ENCODE results near the gene ARMH2.
"Not testable (repeated sequence)": the region's sequence is repeated elsewhere in the genome, so short reads cannot be mapped to it uniquely, and the experiment has no call there.

The ARMH2 gene

GRCh38 chr6:24809728-24810127, 11.0 kb upstream of the ARMH2 start:
- no peak for DNase-seq

GRCh38 chr6:24807584-24807983, 8.9 kb upstream of the ARMH2 start:
- no peak for DNase-seq

GRCh38 chr6:24802271-24803059, 3.7 kb upstream of the ARMH2 start:
- DNase-seq: no peak

DNA sequence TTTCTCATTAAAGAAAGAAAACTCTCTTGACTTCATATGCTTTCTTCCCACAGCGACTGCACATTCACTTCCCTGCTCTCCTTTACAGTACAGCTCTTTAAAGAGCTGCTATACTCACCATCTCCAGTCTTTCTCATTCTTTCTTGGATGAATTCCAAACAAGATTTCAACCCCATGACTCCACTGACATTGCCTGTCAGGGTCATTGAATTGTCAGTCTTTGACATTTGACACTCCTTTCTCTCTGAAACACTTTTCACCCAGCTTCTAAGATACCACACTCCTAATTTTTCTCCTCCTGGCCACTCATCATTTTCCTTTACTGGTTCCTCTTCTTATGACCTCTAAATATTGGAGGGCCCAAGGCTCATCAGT, 811 bp upstream of the ARMH2 start:
- no peak for DNase-seq

DNA sequence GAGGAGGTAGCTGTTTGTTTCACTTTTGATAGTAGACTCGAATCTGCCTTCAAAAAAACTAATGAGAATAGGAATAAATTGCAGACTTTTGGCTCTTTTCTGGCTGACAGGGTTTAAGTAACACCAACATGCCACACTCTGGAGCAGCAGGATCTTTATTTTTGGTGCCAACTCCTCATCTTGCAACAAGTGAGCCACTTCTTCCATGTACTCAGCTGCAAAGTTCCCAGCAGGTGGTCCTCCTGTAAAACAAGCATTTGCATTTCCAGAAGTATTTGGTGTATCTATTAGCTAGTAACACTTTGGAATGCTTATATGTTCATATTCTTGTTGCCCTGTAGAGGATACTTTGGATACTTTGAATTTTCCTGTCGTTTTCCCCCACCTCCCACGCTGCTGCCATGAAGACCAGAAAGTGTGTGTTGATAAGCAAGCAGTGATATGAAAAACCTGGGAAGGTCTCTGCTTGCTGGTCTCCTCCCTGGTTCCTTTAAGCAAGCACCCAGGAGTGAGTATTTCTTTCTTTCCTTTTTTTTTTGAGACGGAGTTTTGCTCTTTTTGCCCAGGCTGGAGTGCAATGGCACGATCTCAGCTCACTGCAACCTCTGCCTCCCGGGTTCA, 1.0 kb downstream of the ARMH2 start:
- no peak for DNase-seq

GRCh38 chr6:24796616-24797290, 2.0 kb downstream of the ARMH2 start:
- peak; percentile 59 for DNase-seq

DNA sequence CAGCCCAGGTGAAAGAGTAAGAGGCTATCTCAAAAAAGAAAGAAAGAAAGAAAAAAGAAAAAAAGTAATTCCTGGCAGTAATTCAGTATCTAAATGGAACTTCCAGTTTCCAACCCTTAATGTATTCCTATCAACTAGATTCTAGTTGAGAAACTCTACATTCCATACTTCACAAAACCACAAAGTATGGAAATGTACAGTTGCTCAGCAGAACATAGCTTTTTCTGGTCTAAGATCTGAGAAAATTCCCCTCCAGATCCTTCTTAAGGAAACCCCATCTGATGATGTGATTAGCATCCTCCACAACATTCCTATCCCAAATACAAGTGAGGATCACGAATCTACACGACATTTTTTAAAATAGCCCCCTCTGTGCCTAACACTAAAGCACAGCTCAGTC, 3.6 kb downstream of the ARMH2 start:
- DNase-seq: no peak

DNA sequence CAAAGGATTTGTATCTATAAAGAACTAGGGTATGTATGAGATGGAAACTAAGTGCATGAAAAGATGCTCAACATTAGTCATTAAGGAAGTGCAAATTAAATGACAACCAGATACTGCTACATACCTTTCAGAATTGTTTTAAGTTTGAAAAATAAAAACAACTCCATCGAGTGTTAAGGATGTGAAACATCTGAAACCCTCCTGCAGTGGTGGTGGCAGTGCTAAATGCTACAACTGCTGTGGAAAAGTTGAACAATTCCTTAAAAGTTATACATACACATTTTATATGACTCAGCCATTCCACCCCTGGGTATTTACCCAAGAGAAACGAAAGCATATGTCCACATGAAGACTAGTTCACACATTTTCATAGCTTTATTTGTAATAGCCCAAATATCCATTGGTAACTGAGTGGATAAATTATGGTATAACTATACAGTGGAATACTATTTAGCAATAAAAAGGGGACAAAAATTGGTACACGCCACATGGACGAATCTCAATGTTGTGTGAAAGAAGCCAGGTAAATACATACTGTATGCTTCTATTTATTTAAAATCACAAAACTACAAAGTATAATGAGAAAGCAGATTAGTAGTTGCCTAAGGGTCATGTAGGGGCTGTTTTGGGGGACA, 10.6 kb downstream of the ARMH2 start:
- DNase-seq: no peak

DNA sequence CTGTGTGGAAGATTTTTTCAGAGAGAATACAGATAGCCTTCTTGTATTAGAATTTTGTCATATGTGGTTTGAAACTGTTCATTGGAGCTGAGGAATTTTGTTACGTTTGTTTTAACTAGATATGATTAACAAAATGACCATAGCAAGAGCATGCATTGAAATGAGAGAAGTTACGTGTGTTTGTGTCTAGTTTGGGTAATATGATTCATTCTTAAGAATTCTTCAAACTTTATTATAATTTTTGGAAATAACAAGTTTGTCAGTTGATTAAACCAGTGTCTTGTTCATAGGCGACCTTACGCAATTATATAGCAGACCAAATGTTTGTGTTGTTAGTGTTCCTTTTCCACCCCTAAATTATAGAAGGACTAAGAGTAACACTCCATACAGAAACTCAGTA, 18.5 kb downstream of the ARMH2 start:
- no peak for DNase-seq

DNA sequence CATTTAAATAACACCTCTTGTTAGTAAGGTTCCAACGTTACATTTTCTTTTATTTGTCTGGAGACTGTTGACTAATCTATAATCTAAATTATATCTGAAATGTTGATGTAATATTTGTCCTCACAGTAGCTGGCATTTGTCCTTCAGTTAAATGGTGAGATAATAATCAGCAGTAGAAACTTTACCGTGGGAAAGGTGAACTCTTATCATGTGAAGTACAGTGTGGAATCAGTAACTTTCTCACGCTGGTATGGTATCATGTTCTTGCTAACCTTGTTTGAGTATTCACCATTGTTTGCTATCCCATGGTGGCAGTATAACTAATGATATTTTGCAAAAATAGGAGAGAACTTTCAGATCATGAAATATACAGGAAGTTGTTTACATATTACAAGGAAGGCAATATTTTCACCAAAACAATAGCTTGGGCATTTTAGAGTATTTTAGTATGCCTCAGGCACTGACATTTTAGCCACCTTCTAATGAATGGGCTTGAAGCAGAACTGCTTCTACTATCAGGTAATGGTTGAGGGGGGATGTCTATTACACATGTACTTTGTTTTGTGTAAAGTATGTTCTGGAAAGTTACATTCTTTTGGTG, 19.2 kb downstream of the ARMH2 start:
- no peak for DNase-seq

- DNase-seq: no peak
These were observed 19.8 kb downstream of the ARMH2 start for GRCh38 chr6:24778878-24779277.

- DNase-seq: no peak
These were observed 20.6 kb downstream of the ARMH2 start for GRCh38 chr6:24778121-24778520.

- DNase-seq: no peak
These were observed 21.5 kb downstream of the ARMH2 start for GRCh38 chr6:24777227-24777626.

GRCh38 chr6:24775520-24776058, 23.1 kb downstream of the ARMH2 start:
- peak; percentile 8 for DNase-seq

- peak; percentile 86 for DNase-seq
These were observed 23.8 kb downstream of the ARMH2 start, which contains the start of gene GMNN for GRCh38 chr6:24774696-24775519. Gene GMNN, plus strand, starts transcription at chr6:24774937. Its CDS starts 2,310 bp downstream, at chr6:24777247.

DNA sequence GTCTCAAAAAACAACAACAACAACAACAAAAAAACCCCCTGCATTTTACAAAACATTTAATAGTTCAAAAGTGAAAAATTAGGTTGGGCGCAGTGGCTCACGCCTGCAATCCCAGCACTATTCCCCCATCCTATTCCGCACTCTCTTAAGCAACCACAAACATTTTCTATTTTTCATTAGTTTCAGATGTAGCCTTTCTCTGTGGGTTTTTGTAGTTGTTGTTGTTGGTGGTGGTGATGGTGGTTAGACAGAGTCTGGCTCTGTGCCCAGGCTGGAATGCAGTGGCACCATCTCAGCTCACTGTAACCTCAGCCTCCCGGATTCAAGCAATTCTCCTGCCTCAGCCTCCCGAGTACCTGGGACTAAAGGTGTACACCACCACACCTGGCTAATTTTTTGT, 30.4 kb downstream of the ARMH2 start:
- DNase-seq: no peak

DNA sequence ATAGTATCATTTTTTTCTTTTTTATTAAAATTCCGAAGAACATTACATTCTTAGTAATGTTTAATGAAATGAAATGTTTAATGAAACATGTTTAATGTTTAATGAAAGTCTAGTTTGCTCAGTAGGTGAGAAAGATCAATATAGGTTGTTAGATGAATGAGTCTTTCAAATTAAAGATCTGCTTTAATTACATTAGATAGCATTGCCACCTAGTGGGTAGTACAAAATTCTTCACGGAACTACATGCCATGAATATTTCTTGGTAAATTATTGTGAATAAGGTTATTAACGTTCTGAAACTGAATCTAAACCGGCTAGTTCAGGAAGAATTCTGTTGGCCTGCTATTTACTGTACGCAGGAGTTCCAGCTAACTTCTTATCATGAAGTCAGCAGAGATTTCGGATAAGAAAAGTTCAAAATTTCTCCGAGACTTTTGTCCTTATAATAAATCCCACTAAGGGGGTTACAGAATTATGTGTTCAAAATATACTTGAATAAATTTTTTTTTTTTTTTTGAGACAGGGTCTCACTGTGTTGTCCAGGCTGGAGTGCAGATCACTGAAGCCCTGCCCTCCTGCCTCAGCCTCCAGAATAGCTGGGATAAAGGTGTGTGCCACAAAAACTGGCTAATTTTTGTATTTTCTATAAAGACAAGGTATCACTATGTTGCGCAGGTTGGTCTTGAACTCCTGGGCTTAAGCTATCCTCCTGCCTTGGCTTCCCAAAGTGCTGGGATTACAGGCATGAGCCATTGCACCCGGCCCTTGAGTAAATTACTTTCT, 31.8 kb downstream of the ARMH2 start:
- DNase-seq: no peak

GRCh38 chr6:24765968-24766367, 32.7 kb downstream of the ARMH2 start:
- not testable (repeated sequence) for DNase-seq

- not testable (repeated sequence) for DNase-seq
These were observed 33.6 kb downstream of the ARMH2 start for GRCh38 chr6:24764833-24765828.

DNA sequence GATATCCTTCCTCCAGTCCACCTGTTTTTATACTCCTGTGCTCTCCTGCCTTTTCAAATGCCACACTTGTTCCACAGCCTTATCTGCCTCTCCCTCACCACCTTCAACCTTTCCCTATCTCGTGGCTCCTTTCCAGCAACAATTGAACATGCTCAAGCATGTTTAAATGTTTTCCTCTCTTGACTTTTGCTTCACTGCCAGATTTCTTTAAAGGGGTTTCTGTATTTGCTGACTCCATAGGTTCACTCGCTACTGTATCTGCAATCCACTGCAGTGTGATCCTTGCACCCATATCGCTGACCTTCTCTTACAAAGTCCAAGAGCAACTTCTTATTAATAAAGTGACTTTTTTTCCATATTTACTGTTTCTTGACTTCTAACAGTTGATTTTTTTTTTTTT, 35.1 kb downstream of the ARMH2 start:
- no peak for DNase-seq
